ENCODE data around the gene NUBP2.

The NUBP2 gene

DNA sequence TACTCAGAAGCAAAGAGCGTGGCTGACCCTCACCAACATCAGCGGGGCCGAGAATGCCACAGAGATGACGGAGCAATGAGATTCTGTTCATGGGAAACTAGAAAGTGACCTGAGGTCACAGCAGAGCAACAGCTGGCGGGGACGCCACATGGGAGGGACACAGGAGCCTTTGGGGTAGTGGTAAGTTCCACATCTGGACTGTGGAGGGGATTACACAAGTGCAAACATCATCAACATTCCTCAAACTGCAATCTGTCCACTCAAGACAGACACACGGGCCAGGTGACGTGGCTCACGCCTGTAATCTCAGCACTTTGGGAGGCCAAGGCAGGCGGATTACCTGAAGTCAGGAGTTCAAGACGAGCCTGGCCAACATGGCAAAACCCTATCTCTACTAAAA lies 32.7 kb downstream of the NUBP2 start:
- DNase-seq, result no peak

- no peak for DNase-seq
Observed at GRCh38 chr16:1816396-1817275, 33.9 kb downstream of the NUBP2 start.

- DNase-seq, result no peak
Observed at GRCh38 chr16:1817276-1817589, 34.5 kb downstream of the NUBP2 start.

DNA sequence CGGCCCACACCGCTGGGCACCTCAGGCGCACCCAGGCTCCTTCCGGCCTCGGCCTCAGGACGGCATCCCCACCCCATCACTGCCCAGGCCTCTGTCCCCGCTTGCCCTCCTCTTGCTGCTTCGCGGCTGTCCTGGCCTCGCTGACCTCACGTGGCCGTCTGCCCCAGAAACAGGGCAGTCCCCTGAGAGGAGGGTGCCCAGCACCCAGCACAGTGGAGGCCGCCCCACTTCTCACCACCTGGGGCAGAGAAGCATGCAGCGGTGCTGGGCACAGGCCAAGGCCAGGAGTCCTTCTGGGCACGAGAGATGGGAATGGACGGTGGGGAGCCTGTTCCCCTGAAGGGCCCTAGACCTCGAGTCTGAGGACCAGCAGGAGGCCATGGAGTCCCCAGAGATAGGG lies 35.0 kb downstream of the NUBP2 start:
- DNase-seq, result no peak

DNA sequence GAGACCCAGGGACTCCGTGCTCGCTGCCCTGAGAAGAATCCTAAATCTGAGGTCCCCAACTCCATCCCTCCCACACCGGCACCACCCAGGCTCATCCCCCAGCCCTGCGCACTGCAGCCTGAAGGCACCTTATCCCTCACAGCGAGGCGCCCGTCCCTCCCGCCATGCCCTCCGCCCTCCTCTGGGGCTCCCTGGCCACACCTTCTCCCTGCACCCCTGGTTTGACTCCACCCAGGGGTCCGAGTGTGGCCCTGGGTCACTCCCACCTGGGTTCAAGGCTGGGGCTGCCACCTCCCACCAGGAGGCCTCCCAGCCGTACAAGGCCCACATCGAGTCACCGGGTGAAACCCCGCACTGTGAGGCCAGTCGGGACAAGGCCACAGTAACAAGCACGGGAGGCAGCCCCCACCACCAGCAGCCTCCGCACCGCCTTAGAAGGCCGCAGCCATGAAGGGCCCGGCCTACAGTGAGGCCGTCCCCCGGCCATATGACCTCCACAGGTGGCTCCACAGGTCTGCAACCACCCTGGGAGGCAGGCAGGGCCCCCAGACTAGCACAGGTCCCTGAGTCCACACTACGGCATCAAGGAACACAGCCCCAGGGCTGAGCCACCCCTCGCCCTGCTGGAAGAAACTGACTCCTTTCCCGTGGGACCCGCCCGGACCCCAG lies 35.6 kb downstream of the NUBP2 start:
- no peak for DNase-seq

DNA sequence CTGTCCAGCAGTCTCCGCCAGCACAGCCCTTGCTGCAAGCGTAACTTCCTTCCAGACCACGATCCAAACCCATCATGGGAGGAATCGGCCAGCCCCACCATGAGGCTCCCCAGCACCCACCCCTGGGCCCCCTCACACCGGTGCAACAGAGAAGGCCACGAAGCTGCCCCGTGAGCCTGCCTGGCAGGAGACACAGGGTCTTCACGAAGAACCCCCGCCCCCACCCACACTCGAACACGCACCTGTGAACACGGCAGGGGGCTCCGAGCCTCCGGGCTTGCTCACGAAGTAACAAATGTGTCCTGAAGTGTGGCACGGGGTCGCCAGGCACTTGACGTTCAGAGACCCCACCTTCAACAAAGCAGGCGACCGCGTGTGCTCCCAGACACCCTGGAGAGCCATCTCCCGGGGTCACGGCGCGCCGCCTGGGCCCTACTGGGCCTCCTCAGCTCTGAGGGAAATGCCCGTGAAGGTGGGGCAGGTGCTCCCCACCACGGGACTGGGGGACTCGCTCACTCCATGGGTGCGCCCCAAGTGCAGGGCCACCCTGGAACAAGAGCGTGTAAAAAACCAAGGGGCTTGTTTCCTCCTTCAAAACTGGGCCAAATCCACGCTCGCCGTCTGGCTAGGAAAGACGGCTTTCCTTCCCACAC lies 36.2 kb downstream of the NUBP2 start:
- no peak for DNase-seq

DNA sequence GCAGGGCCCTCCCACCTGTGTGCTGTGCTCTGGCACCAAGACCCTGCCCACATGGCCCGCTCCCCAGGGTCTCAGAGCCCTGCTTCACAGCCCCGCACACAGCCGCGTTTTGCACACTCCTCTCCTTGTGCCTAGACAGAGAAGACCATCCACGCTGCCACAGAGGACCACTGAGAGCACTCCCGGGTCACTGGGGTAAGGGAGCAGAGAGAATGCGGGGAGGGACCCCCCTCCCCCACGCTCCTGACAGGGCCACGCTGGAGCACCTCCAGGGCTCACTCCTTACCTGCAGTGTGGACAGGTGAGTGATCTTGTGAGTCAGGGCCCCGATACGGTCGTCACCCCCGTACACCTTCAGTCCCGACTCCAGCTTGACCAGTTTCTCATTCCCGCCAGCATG lies 36.9 kb downstream of the NUBP2 start:
- no peak for DNase-seq

- no peak for DNase-seq
Observed at GRCh38 chr16:1820096-1820945, 37.6 kb downstream of the NUBP2 start.

- DNase-seq, result no peak
Observed at GRCh38 chr16:1820946-1821290, 38.2 kb downstream of the NUBP2 start.

DNA sequence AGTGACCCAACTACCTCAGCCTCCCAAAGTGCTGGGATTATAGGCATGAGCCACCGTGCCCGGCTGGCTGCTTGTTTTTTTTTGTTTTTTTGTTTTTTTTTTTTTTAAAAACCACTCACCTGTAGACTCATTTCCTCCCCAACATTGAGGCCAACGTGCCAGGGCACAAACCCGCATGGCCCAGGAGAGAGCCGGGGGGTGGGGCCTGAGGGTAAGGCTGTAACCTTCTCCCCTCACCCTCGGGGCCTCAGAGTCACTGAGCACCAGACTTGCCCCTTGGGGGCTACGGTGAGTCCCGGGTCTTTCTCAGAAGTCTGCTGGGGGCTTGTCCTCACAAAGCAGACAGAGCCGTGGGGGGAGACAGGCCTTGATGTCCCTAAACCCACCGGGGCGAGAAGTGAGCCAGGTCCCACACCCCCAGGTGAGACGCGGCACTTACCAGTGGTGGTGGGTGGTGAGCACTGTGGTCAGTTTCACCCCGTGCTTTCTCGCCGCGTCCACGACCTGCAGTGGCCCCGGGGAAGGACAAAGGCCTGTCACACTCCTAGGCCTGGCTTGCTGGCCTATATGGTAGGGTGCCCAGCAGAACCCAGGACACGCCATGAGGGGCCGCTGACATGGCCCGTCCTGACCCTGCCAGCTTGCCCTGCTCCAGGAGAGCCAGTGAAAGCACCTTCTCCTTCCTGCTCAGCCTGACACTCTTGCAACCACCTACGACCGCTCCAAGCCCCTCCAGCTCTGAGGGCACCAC lies 39.3 kb downstream of the NUBP2 start:
- no peak for DNase-seq

- DNase-seq, result no peak
Observed at GRCh38 chr16:1822801-1823200, 40.0 kb downstream of the NUBP2 start.

DNA sequence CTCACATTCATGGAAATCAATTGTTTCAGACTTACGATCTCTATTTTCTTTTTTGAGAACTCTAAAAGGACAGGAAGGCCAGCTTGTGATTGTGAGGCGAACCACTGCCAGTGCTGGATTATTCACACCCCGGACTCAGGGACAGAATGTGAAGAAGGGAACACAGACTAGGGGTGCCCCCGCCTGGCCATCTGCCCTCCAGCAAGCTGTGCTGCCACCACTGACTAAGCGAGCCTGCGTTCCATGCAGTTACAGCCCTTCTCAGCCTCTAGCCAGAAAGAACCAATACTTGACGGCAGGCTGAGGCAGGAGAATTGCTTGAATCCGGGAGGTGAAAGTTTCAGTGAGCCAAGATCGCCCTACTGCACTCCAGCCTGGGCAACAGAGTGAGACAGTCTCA lies 41.1 kb downstream of the NUBP2 start:
- no peak for DNase-seq

- DNase-seq, result no peak
Observed at GRCh38 chr16:1825381-1825863, 42.7 kb downstream of the NUBP2 start.

- DNase-seq, result peak; percentile 77
Observed at GRCh38 chr16:1825864-1826690, 43.3 kb downstream of the NUBP2 start.

DNA sequence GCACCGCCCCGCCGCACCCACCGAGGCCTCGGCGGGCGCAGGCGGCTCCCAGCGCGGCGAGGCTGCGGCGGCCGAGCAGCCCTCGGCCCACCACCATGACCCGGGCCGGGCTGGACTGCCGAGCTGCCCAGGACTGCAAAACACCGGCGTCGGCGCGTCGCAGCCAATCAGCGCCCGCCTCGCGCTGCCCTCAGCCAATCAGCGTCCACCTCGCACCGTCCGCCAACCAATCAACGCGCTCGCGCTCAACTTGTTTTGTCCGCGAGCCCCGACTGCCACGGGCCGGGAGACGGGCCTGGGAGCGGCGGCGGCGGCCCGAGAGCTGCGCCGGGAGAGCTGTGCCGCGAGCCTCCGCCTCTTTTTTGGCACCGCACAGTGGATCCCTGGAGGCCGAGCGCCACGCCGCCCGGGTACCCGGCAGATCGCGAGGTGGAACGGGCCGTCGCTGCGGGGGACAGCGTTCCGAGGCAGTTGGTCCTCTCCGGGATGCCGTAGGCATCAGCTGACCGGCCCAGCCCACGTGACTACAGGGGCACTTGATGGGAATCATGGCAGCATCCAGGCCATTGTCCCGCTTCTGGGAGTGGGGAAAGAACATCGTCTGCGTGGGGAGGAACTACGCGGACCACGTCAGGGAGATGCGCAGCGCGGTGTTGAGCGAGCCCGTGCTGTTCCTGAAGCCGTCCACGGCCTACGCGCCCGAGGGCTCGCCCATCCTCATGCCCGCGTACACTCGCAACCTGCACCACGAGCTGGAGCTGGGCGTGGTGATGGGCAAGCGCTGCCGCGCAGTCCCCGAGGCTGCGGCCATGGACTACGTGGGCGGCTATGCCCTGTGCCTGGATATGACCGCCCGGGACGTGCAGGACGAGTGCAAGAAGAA lies 44.2 kb downstream of the NUBP2 start, which contains the start of the genes FAHD1 and HAGH:
TSS of gene FAHD1 (plus strand) at position 516 of the 883 bp plus-strand sequence. CDS start at position 549, 33 bp downstream.
TSS of gene HAGH (minus strand) at position 135 of the 883 bp plus-strand sequence. CDS start at position 97, 38 bp downstream.
- DNase-seq, result peak; percentile 89

DNA sequence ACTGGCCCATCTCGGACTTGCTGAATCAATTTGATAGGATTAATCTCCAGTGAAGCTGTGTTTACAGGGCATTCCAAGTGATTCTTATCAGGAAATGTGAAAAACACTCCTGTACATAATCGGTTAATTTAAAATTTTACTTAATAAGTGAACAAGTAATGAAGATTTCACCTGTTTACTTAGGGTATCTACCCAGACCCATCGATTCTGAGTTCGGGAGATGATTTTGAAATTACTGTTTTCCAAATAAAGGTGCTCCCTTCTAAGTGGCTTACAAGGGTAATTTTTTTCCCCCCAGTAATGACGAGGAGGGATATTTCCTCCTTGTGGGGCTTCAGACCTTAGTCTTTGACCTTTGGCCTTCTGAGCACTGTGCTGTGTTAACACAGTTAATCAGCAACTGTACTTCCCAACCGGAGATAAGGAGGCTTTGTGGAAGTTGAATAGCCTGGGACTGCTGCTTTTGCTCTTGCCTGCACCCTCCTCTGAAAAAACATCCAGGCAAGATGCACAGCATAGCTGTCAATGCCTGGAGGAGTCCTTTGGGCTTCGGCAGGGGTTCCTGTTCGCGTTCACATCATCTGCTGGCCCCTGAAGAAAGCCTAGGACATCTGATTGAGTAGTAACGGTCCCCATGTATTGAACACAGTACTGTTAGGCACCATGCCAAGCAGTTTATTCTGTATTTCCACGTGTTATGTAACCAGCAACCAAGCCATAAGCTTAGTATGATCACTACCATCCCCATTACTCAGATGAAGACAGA lies 46.1 kb downstream of the NUBP2 start:
- no peak for DNase-seq

DNA sequence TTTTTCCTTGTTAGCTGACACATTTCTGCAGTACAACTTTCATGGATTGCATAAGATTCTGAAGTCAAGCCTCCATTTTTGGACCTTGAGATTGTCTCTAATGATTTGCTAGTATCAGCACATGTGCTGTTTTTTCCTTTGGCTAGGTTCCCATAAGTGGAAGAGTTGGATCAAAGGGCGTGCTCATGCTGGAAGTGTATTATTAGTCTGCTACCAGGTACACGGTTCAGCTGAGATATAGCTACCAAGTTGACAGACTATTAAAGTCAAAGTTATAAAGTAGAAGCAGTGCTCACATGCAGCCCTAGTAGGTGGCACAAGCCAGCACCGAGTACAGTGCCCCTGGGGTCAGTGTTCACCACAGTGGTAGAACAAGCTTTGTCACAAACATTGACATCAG lies 47.5 kb downstream of the NUBP2 start:
- DNase-seq, result no peak

GRCh38 chr16:1831186-1832075 lies 48.7 kb downstream of the NUBP2 start:
- DNase-seq, result no peak

Measured in activated naive CD4-positive, alpha-beta T cell treated with anti-CD3 and anti-CD28 coated beads, Interleukin-2, amount 50 U/mL, for 16 hours (primary cell).